ENCODE results near the gene NSUN7. TPM values are rescaled to one million over a fixed set of nuclear protein-coding genes. Genes with fewer than 3 reads are reported as not detected.

The NSUN7 gene
- total and polyA plus RNA-seq, 2 of the 13 experiments (the other 11 are each of a cell fraction or from before 2014, with no cell fraction given): 0.05 TPM; not detected in 1

DNA sequence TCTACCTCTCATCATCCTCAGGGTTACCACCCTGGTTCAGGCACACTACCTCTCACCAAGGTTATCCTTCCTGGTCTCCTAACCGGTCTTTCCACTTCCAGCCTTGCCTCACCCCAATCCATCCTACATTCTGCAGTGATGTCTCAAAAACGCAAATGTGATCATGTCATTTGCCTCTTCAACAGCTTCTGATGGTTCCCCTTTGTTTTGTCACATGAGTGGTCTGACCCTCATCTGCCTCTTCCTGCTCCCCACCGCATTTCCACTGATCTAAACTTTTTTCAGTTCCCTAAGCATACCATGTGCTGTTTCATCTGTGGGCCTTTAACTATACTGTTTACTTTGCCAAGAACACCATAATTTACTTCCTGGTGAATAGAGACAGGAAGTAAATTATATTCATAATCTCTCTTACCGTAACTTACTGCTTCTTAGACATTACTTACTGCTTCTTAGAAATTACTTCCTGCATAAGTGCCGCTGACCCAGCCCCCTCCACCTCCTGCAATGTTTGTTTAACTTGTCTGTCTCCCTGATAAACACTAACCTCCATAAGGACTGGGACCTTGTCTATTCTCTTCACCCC is 27.1 kb upstream of the NSUN7 start:
- POLR2A ChIA-PET: no interaction called here
- no peak for FAIRE-seq
- Histone ChIP-seq H3K79me2 (ENCODE audit: insufficient read depth, low read length) (no peaks in the 10 kb centered on the region), H3K4me3 (replicated peaks in 1 of 3; ENCODE audit: insufficient read depth in 1 of 3, low read depth in 2 of 3, low read length in 3 of 3) (no peak overlapping the region), H3K4me1 (ENCODE audit: insufficient read depth, low read length) (peaks cover 2% of the 10 kb centered on the region; the same call in 1 of the 2 replicates), H3K9ac (ENCODE audit: insufficient read depth, low read depth, low read length) (no peak overlapping the region), H2AFZ (ENCODE audit: low read length) (no peak overlapping the region), H3K9me3 (ENCODE audit: low read length) (no peaks in the 10 kb centered on the region), H3K36me3 (replicated peaks in 1 of 2; ENCODE audit: control insufficient read depth in 1 of 2, insufficient read depth in 2 of 2, low read length in 2 of 2) (no peaks in the 10 kb centered on the region), H3K4me2 (ENCODE audit: low read depth, low read length) (no peak overlapping the region), H3K27me3 (ENCODE audit: control insufficient read depth in 1 of 2, insufficient read depth in 2 of 2, low read length in 2 of 2) (no peaks in the 10 kb centered on the region; a peak in 1 of 5 replicates), H4K20me1 (ENCODE audit: insufficient read depth, low read length) (no peaks in the 10 kb centered on the region), H3K27ac (ENCODE audit: extremely low read length, insufficient read depth, low read length) (no peak overlapping the region)
- intact Hi-C loops (cut with micrococcal nuclease; ENCODE audit: unreplicated experiment): no loop called here
- CTCF ChIA-PET (ENCODE audit: low intra/inter-chr PET ratio, low total read pairs): no interaction called here
- in situ Hi-C loops (cut with HindIII; ENCODE audit: extremely low pct_ligation_motif_present, low pct_unique_long_range_greater_than_20kb): no loop called here
- ATAC-seq: no peak
- TF ChIP-seq, protein P1, sequence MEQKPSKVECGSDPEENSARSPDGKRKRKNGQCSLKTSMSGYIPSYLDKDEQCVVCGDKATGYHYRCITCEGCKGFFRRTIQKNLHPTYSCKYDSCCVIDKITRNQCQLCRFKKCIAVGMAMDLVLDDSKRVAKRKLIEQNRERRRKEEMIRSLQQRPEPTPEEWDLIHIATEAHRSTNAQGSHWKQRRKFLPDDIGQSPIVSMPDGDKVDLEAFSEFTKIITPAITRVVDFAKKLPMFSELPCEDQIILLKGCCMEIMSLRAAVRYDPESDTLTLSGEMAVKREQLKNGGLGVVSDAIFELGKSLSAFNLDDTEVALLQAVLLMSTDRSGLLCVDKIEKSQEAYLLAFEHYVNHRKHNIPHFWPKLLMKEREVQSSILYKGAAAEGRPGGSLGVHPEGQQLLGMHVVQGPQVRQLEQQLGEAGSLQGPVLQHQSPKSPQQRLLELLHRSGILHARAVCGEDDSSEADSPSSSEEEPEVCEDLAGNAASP (CRISPR knock-in tag; IDR thresholded peaks at IDR 0.05; ENCODE audit: borderline replicate concordance): no peak
- TF ChIP-seq GZF1 (CRISPR knock-in tag; IDR thresholded peaks at IDR 0.05): no peak
- TF ChIP-seq HMG20B (CRISPR knock-in tag; conservative IDR thresholded peaks at IDR 0.05): no peak
- TF ChIP-seq TCF7L2 (IDR thresholded peaks at IDR 0.05; ENCODE audit: low read depth, low read length): no peak
- no peak for TF ChIP-seq ZNF350 (CRISPR knock-in tag; IDR thresholded peaks at IDR 0.05; ENCODE audit: borderline replicate concordance, low read depth)
- TF ChIP-seq ZNF317 (CRISPR knock-in tag; IDR thresholded peaks at IDR 0.05): no peak
- no peak for TF ChIP-seq SKI (IDR thresholded peaks at IDR 0.05; ENCODE audit: partially characterized antibody)
- no peak for TF ChIP-seq ZNF446 (CRISPR knock-in tag; IDR thresholded peaks at IDR 0.05)
- no peak for TF ChIP-seq ZNF724P (CRISPR knock-in tag; IDR thresholded peaks at IDR 0.05; ENCODE audit: borderline replicate concordance)
- TF ChIP-seq, protein P2, sequence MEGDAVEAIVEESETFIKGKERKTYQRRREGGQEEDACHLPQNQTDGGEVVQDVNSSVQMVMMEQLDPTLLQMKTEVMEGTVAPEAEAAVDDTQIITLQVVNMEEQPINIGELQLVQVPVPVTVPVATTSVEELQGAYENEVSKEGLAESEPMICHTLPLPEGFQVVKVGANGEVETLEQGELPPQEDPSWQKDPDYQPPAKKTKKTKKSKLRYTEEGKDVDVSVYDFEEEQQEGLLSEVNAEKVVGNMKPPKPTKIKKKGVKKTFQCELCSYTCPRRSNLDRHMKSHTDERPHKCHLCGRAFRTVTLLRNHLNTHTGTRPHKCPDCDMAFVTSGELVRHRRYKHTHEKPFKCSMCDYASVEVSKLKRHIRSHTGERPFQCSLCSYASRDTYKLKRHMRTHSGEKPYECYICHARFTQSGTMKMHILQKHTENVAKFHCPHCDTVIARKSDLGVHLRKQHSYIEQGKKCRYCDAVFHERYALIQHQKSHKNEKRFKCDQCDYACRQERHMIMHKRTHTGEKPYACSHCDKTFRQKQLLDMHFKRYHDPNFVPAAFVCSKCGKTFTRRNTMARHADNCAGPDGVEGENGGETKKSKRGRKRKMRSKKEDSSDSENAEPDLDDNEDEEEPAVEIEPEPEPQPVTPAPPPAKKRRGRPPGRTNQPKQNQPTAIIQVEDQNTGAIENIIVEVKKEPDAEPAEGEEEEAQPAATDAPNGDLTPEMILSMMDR (CRISPR knock-in tag; IDR thresholded peaks at IDR 0.05): no peak
- TF ChIP-seq, protein P3, sequence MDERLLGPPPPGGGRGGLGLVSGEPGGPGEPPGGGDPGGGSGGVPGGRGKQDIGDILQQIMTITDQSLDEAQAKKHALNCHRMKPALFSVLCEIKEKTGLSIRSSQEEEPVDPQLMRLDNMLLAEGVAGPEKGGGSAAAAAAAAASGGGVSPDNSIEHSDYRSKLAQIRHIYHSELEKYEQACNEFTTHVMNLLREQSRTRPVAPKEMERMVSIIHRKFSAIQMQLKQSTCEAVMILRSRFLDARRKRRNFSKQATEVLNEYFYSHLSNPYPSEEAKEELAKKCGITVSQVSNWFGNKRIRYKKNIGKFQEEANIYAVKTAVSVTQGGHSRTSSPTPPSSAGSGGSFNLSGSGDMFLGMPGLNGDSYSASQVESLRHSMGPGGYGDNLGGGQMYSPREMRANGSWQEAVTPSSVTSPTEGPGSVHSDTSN (CRISPR knock-in tag; IDR thresholded peaks at IDR 0.05): no peak
- TF ChIP-seq, protein P4, sequence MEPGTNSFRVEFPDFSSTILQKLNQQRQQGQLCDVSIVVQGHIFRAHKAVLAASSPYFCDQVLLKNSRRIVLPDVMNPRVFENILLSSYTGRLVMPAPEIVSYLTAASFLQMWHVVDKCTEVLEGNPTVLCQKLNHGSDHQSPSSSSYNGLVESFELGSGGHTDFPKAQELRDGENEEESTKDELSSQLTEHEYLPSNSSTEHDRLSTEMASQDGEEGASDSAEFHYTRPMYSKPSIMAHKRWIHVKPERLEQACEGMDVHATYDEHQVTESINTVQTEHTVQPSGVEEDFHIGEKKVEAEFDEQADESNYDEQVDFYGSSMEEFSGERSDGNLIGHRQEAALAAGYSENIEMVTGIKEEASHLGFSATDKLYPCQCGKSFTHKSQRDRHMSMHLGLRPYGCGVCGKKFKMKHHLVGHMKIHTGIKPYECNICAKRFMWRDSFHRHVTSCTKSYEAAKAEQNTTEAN (CRISPR knock-in tag; conservative IDR thresholded peaks at IDR 0.05): no peak
- no peak for TF ChIP-seq ZNF772 (CRISPR knock-in tag; IDR thresholded peaks at IDR 0.05)
- TF ChIP-seq AHR (CRISPR knock-in tag; IDR thresholded peaks at IDR 0.05): no peak
- TF ChIP-seq, protein P5, sequence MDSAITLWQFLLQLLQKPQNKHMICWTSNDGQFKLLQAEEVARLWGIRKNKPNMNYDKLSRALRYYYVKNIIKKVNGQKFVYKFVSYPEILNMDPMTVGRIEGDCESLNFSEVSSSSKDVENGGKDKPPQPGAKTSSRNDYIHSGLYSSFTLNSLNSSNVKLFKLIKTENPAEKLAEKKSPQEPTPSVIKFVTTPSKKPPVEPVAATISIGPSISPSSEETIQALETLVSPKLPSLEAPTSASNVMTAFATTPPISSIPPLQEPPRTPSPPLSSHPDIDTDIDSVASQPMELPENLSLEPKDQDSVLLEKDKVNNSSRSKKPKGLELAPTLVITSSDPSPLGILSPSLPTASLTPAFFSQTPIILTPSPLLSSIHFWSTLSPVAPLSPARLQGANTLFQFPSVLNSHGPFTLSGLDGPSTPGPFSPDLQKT (CRISPR knock-in tag; IDR thresholded peaks at IDR 0.05; ENCODE audit: borderline replicate concordance): no peak
- TF ChIP-seq SP5 (CRISPR knock-in tag; IDR thresholded peaks at IDR 0.05; ENCODE audit: borderline replicate concordance, low read depth): no peak
- no peak for TF ChIP-seq ZBTB7B (CRISPR knock-in tag; IDR thresholded peaks at IDR 0.05)
- TF ChIP-seq RORA (CRISPR knock-in tag; IDR thresholded peaks at IDR 0.05): no peak
- TF ChIP-seq, protein P6, sequence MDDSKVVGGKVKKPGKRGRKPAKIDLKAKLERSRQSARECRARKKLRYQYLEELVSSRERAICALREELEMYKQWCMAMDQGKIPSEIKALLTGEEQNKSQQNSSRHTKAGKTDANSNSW (CRISPR knock-in tag; IDR thresholded peaks at IDR 0.05; ENCODE audit: borderline replicate concordance): no peak
- no peak for DNase-seq (ENCODE audit: low spot score)
- BruUV-seq (replicated peaks): no TSS peak
- WGBS (ENCODE audit: low lambda C conversion rate): 28% methylated on average over 5 of the region's 5 CpGs

Measured in HepG2 (cell line).